GM20431 (cell line): ENCODE measurements around the gene PIP5KL1.

Experiments
- in situ Hi-C: fragments of 300-500 bp; cut with MseI, MboI; formaldehyde crosslinking; loops from one replicate; pipeline ENCODE4 v1.15.0; 2020; ENCODE audit warnings: low sequenced_read_pairs; ENCODE audit not compliant: unreplicated experiment

The PIP5KL1 gene

DNA sequence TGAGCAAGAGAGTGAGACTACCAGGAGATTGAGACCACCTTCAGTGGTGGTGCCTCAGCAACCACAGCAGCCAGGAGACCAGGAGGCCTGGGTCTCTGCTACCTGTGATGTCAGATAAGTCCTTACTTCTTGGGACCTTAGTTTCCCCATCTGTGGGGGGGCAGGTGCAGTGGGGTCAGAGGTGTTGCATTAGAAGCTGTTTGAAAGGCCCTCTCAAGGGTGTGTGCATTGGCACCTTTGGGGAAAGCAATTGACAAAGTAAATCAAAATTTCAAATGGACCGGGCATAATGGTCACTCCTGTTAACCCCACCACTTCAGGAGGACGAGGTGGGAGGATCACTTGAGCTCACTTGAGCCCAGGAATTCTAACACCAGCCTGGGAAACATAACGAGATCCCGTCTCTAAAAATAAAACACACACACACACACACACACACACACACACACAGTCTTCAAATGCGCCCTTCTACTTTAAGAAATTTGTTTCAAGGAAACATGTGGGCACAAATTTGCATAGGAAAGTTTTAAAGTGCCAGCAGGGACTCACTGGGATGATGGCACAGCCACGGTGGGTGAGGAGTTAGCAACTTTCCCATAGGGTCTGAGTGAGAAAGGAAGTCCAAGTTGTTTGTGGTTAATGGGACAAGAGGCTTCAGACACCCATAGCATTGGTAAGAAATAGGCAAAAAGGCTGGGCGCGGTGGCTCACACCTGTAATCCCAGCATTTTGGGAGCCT is 51.8 kb downstream of the PIP5KL1 start:
- in situ Hi-C loops: no loop called here

DNA sequence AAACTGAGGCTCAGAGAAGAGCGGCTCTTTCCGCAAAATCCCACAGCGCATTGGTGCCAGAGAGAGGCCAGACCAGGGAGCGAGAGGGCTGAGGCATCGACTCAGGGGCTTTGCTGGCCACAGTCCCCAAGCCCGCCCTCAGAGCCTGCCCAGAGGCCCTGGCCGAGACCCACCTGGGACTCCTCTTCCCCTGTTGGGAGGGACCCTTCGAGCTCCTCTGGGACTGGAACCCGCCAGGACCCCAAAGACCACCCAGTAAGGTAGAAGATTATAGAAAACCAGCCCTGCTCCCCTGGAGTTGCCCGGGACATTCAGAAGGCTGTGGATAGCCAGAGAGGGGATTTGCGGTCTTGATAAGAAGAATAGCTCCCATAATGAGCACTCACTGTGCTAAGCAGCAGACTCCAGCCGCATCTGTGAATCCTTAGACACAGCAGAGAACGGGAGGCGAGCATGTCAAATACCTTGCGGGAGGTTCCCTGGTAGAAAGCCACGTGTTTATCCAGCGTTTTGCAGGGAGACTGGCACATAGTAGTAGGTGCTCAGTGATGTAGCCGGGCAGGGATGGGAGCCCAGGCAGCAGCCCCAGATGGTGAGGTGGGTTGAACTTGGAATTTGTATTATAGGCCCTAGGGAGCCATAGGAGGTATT is 52.5 kb downstream of the PIP5KL1 start:
- in situ Hi-C loops: no loop called here

DNA sequence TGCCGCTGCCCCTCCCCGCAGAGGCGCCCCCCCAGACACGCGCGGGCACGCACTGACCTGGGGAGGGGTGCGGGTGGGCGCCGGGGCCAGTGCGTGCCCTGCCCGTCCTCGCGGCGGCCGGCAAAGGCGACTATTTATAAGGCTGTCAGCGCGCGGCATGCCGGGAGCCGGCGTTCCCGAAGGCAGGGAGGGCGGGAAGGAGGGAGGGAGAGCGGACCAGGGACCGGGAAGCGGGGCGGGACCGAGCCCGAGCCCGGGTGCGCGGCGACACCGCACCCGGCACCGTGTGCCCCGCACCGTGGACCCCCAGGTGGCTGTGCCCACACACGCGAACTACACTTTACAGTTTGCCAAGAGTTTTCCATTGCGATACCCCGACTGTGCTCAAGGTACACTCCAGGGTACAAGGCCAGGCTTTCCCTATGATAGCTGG is 53.0 kb downstream of the PIP5KL1 start, which contains the start of gene AK1:
TSS of gene AK1 (minus strand) at position 110 of the 433 bp plus-strand sequence. CDS start 3,058 bp downstream, outside the sequence.
- in situ Hi-C loops: no loop called here

DNA sequence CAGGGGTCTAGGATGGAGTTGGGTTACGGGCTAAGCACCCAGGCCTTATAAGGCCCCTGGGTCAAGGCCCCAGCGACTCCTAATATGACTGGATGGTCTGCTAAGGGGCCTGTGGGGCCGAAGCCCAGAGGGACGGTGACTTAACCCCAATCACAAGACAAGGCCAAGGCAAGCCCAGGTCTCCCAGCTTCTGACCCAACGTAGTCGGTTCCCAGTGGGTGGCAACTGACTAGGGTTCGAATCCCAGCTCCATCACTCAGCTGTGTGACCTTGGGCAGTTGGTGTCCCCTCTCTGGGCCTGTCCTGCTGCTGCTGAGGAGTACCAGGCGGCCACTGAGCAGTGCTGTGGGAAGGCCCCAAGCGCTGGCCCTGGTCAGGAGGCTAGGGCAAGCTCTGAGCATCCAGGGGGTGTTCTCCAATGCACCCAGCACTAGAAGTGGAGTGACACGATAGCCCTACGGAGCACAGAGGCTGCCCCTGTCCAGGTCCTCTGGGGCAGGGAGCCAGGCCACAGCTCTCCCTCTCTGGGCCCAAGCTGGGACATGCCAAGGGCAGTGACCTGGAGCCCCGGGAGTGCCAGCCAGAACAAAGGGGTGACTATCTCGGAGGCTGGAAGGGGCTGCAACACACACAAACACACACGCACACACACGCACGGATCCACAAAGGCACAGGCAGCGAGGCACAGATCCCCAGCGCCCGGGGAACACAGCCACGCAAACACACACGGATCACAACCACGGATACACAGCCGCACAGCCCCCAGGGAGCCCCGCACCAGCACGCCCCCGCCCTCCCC is 53.6 kb downstream of the PIP5KL1 start:
- in situ Hi-C loops: no loop called here

- in situ Hi-C loops: no loop called here
Observed at GRCh38 chr9:127876026-127876763, 54.4 kb downstream of the PIP5KL1 start.

- in situ Hi-C loops: no loop called here
Observed at GRCh38 chr9:127875306-127875966, 55.1 kb downstream of the PIP5KL1 start.

- in situ Hi-C loops: no loop called here
Observed at GRCh38 chr9:127874301-127875221, 56.0 kb downstream of the PIP5KL1 start.

DNA sequence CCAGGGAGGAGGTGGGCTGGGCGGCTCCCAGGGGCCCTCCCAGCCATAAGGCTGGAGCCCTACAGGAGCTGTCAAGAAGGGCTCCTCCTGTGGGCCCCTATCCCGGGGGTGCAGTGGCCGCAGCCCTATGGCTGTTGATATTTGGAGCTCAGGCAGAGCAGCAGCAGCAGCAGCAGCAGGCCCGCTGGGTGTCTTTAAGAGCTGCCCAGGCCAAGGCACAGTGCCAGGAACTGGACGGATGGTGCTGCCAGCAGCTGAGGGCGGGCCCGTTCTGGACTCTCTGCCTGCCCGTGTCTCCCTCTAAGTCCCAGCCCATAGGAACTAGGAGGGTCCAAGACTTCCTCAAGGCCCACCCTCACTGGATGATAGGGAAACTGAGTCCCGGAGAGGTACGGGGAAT is 56.7 kb downstream of the PIP5KL1 start:
- in situ Hi-C loops: no loop called here

- in situ Hi-C loops: no loop called here
Observed at GRCh38 chr9:127873223-127873691, 57.3 kb downstream of the PIP5KL1 start.

DNA sequence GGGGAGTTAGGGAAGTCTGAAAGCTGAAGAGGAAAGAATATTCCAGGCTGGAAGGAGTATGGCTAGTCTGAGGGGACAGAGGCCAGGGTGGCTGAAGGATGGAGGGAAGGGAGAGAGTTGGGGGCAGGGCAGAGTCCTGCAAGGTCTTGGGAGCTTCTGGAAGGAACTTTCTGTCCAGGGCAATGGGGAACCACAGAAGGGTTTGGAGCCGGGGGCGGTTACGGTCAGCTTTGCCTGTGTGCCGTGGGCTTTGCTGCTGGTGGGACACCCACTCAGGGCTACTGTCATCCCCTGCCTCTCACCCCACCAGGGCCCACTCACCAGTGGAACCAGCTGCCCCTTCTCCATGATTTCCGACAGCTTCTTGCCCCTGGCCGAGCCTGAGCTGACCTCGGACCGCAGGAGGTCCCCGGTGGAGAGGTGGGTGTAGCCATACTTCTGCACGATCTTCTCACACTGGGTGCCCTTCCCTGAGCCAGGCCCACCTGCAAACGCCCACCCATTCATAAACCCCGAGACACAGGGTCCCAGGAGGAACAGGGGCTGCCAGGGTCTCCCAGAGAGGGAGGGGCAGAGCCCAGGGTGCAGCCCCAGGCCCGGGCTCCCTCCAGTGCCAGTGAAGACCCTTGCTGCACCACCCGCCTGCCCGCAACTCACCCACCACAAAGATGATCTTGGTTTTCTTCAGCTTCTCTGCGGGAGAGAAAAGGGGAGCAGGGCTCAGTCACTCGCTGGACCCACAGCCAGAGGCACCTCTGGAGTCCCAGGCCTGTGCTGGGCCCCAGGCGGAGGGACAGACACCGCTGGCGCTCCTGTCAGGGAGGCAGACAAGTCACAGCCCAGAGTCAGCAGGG is 58.0 kb downstream of the PIP5KL1 start:
- in situ Hi-C loops: no loop called here

DNA sequence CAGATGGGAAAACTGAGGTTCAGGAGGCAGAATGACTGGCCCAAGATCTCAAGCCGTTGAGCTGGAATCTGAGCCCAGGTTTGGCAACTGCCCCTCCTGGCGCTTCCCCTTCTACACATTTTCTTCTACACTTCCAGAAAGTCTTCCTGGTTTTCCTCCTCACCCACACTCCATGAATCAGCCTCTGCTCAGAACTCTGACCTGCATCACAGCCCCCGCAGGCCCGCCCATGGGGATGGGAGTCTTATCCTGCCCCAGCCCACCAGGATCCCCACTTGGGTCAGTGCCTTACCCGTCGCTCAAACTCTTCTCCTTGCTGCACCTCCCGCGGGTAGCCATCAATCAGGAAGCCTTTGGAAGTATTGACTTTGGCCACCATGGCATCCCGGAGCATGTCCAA is 59.0 kb downstream of the PIP5KL1 start:
- in situ Hi-C loops: no loop called here

- in situ Hi-C loops: no loop called here
Observed at GRCh38 chr9:127870887-127871286, 59.7 kb downstream of the PIP5KL1 start.
